H9 (cell line): ENCODE results near the gene ADARB2. TPM values are rescaled to one million over a fixed set of nuclear protein-coding genes. Genes with fewer than 3 reads are reported as not detected.

Source experiments
- DNase-seq: peaks from one replicate; pipeline ENCODE4 v3.0.0-alpha.2; 2017
- H2AFZ ChIP-seq: one replicate; pipeline ENCODE4 v1.6.1; 2013; ENCODE audit warnings: mild to moderate bottlenecking, low read length, control low read depth, moderate library complexity
- H2AK5ac ChIP-seq: 2 replicates; pipeline ENCODE4 v1.6.1; 2013; ENCODE audit warnings: low read length, control low read depth, mixed read lengths; ENCODE audit not compliant: insufficient read length
- H2BK120ac ChIP-seq: one replicate; pipeline ENCODE4 v1.6.1; 2013; ENCODE audit warnings: low read depth, mild to moderate bottlenecking, low read length, control low read depth, inconsistent platforms; ENCODE audit not compliant: poor library complexity, severe bottlenecking
- H2BK12ac ChIP-seq: 2 replicates; pipeline ENCODE4 v1.6.1; 2013; ENCODE audit warnings: low read length, control low read depth, mixed read lengths, low read depth; ENCODE audit not compliant: insufficient read length
- H2BK15ac ChIP-seq: 2 replicates; pipeline ENCODE4 v1.6.1; 2013; ENCODE audit warnings: low read depth, low read length, control low read depth
- H2BK20ac ChIP-seq: one replicate; pipeline ENCODE4 v1.6.1; 2013; ENCODE audit warnings: low read depth, mild to moderate bottlenecking, low read length, control low read depth, inconsistent platforms; ENCODE audit not compliant: poor library complexity, severe bottlenecking
- H2BK5ac ChIP-seq: 2 replicates; pipeline ENCODE4 v1.6.1; 2013; ENCODE audit warnings: low read length, control low read depth, mixed read lengths; ENCODE audit not compliant: insufficient read length
- H3K14ac ChIP-seq: 2 replicates; pipeline ENCODE4 v1.6.1; 2013; ENCODE audit warnings: low read length, control low read depth; ENCODE audit not compliant: insufficient read depth
- H3K18ac ChIP-seq: 2 replicates; pipeline ENCODE4 v1.6.1; 2013; ENCODE audit warnings: low read depth, mild to moderate bottlenecking, mixed read lengths, low read length, control low read depth; ENCODE audit not compliant: insufficient read length
- H3K23ac ChIP-seq: 2 replicates; pipeline ENCODE4 v1.6.1; 2013; ENCODE audit warnings: low read length, control low read depth, mixed read lengths, low read depth; ENCODE audit not compliant: insufficient read length
- H3K23me2 ChIP-seq: 2 replicates; pipeline ENCODE4 v1.6.1; 2013; ENCODE audit warnings: low read depth, mild to moderate bottlenecking, mixed read lengths, low read length, control low read depth; ENCODE audit not compliant: insufficient read length, poor library complexity, severe bottlenecking
- H3K27ac ChIP-seq: 2 replicates; pipeline ENCODE4 v1.5.1; 2013; ENCODE audit warnings: low read length, control low read depth, mixed read lengths, low read depth; ENCODE audit not compliant: insufficient read length
- H3K27me3 ChIP-seq: 2 replicates; pipeline ENCODE4 v1.6.1; 2013; ENCODE audit warnings: low read length, control low read depth, inconsistent platforms; ENCODE audit not compliant: insufficient read depth
- H3K4ac ChIP-seq: 2 replicates; pipeline ENCODE4 v1.6.1; 2013; ENCODE audit warnings: low read depth, mild to moderate bottlenecking, control low read depth, inconsistent platforms, low read length, moderate library complexity
- H3K4me1 ChIP-seq: 2 replicates; pipeline ENCODE4 v1.6.1; 2013; ENCODE audit warnings: low read length, control low read depth, inconsistent platforms; ENCODE audit not compliant: insufficient read depth
- H3K4me2 ChIP-seq: 2 replicates; pipeline ENCODE4 v1.6.1; 2013; ENCODE audit warnings: low read length, control low read depth, mixed read lengths; ENCODE audit not compliant: insufficient read length, insufficient read depth
- H3K56ac ChIP-seq: 2 replicates; pipeline ENCODE4 v1.6.1; 2013; ENCODE audit warnings: low read depth, mild to moderate bottlenecking, mixed read lengths, low read length, control low read depth; ENCODE audit not compliant: insufficient read length
- H3K79me1 ChIP-seq: 2 replicates; pipeline ENCODE4 v1.6.1; 2013; ENCODE audit warnings: low read depth, mild to moderate bottlenecking, moderate library complexity, low read length, control low read depth, inconsistent platforms; ENCODE audit not compliant: insufficient read depth, poor library complexity, severe bottlenecking
- H3K79me2 ChIP-seq: 2 replicates; pipeline ENCODE4 v1.6.1; 2013; ENCODE audit warnings: low read length, control low read depth, inconsistent platforms; ENCODE audit not compliant: insufficient read depth
- H3K9ac ChIP-seq: 2 replicates; pipeline ENCODE4 v1.6.1; 2013; ENCODE audit warnings: low read length, control low read depth, mixed read lengths; ENCODE audit not compliant: insufficient read length; ENCODE audit errors: extremely low read depth
- H3K9me3 ChIP-seq: one replicate; pipeline ENCODE4 v1.6.1; 2013; ENCODE audit warnings: low read depth, low read length, inconsistent platforms; ENCODE audit not compliant: control insufficient read depth
- H3T11ph ChIP-seq: one replicate; pipeline ENCODE4 v1.6.1; 2013; ENCODE audit warnings: mild to moderate bottlenecking, low read length, control low read depth, inconsistent platforms
- H4K20me1 ChIP-seq: one replicate; pipeline ENCODE4 v1.6.1; 2013; ENCODE audit not compliant: control insufficient read depth, insufficient read length, insufficient read depth
- H4K5ac ChIP-seq: 2 replicates; pipeline ENCODE4 v1.6.1; 2013; ENCODE audit warnings: low read depth, mild to moderate bottlenecking, mixed read lengths, low read length, control low read depth; ENCODE audit not compliant: insufficient read length
- H4K8ac ChIP-seq: replicated peaks from 2 replicates; pipeline ENCODE4 v1.6.1; 2013; ENCODE audit warnings: low read length, control low read depth, mixed read lengths, low read depth; ENCODE audit not compliant: insufficient read length
- H4K91ac ChIP-seq: 2 replicates; pipeline ENCODE4 v1.6.1; 2013; ENCODE audit warnings: low read depth, mild to moderate bottlenecking, moderate library complexity, mixed read lengths, low read length, control low read depth; ENCODE audit not compliant: insufficient read length
- H3K27ac Mint-ChIP-seq, 3 experiments: 2 replicates in 2 of 3; 3 replicates in 1 of 3; pipeline ENCODE4 v1.8.0; 2020 to 2021; ENCODE audit warnings: mixed read lengths in 3 of 3, mild to moderate bottlenecking in 1 of 3, moderate library complexity in 1 of 3
- H3K27me3 Mint-ChIP-seq: 2 replicates; pipeline ENCODE4 v1.8.0; 2021; ENCODE audit warnings: low read depth, mild to moderate bottlenecking, moderate library complexity, mixed read lengths
- H3K36me3 Mint-ChIP-seq, 3 experiments: 2 replicates in 2 of 3; 3 replicates in 1 of 3; pipeline ENCODE4 v1.8.0; 2020 to 2021; ENCODE audit warnings: low read depth in 3 of 3, mixed read lengths in 3 of 3; ENCODE audit not compliant: insufficient read depth in 1 of 3
- H3K4me1 Mint-ChIP-seq, 2 experiments: 2 replicates each; pipeline ENCODE4 v1.8.0; 2020; ENCODE audit warnings: mixed read lengths in 2 of 2
- H3K4me3 Mint-ChIP-seq, 2 experiments: 2 replicates in 1 of 2; 3 replicates in 1 of 2; pipeline ENCODE4 v1.8.0; 2020 to 2021; ENCODE audit warnings: mild to moderate bottlenecking in 2 of 2, mixed read lengths in 2 of 2, moderate library complexity in 1 of 2
- H3K9me3 Mint-ChIP-seq, 2 experiments: 2 replicates in 1 of 2; 3 replicates in 1 of 2; pipeline ENCODE4 v1.8.0; 2020; ENCODE audit warnings: mild to moderate bottlenecking in 2 of 2, mixed read lengths in 2 of 2, moderate library complexity in 1 of 2
- WGBS: extraction: QIAGEN DNeasy Blood & Tissue Kit; methylation state at CpG from one replicate; pipeline ENCODE4 v1.1.7; 2013; ENCODE audit warnings: missing lambda C conversion rate, low lambda C conversion rate, mixed read lengths; ENCODE audit not compliant: insufficient read length; ENCODE audit errors: extremely low coverage; 5-methylcytosine and 5-hydroxymethylcytosine counted together
- total RNA-seq: library from RNA; stranded (reverse); gene quantifications from 2 replicates; pipeline ENCODE4 v1.2.1, GENCODE V29; 2021
- TF ChIP-seq, protein P1 (sequence below): fragments of 200-600 bp; sonication (generic); conservative IDR thresholded peaks from 3 replicates; pipeline ENCODE4 v1.8.0; 2021; ENCODE audit warnings: antibody characterized with exemption, mild to moderate bottlenecking

The ADARB2 gene
- total RNA-seq, 1 experiment from 2014 or later, result 0.87 TPM

DNA sequence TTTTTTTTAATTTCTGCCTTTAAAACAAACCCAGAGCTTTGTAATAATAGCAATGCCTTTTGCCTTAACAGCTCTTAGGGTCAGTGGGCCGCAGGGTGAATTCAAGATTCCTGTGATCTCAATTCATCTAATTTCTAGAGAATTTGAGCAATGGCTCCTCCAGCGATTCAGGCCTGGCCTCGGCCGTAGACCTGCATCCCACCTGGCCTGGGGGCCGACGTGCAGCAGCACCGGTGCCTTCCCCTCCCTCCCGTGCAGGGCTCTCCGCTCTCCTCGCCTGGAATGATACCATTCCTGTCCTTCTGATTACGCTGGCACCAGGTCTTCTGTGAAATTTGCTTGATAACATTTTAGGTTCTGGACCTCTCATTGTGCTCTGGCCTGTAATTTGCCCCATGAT, 172.5 kb downstream of the ADARB2 start:
- no peak overlapping the region for H3T11ph ChIP-seq
- no CpG with 5 or more reads among the region's 11 CpGs for WGBS
- H2AFZ ChIP-seq, result no peak overlapping the region

More for the DNA sequence above, 172.5 kb downstream of the ADARB2 start:
- no peak overlapping the region for H3K27ac ChIP-seq
- H2AK5ac ChIP-seq, result no peak overlapping the region
- H2BK15ac ChIP-seq, result no peak overlapping the region
- H3K9me3 ChIP-seq, result no peaks in the 10 kb centered on the region
- H3K9ac ChIP-seq, result no peak overlapping the region
- no peaks in the 10 kb centered on the region for H3K27me3 ChIP-seq
- no peak overlapping the region for H3K14ac ChIP-seq
- Mint-ChIP-seq H3K36me3 (no peaks in the 10 kb centered on the region), H3K4me1 (peaks cover 7 to 12% of the 10 kb centered on the region in 2 experiments), H3K27me3 (peaks cover 10% of the 10 kb centered on the region), H3K9me3 (no peaks in the 10 kb centered on the region), H3K27ac (no peak overlapping the region), H3K4me3 (no peak overlapping the region)
- H3K4ac ChIP-seq, result no peak overlapping the region
- H3K4me2 ChIP-seq, result no peak overlapping the region
- no peak overlapping the region for H4K5ac ChIP-seq
- no peaks in the 10 kb centered on the region for H3K79me2 ChIP-seq
- H4K20me1 ChIP-seq, result no peaks in the 10 kb centered on the region
- H3K79me1 ChIP-seq, result no peaks in the 10 kb centered on the region
- no peak overlapping the region for H4K8ac ChIP-seq
- H2BK20ac ChIP-seq, result no peak overlapping the region
- H4K91ac ChIP-seq, result no peak overlapping the region
- DNase-seq, result no peak
- H2BK120ac ChIP-seq, result no peak overlapping the region
- no peak overlapping the region for H2BK5ac ChIP-seq
- no peak overlapping the region for H3K18ac ChIP-seq
- no peaks in the 10 kb centered on the region for H3K23me2 ChIP-seq
- TF ChIP-seq, protein P1, sequence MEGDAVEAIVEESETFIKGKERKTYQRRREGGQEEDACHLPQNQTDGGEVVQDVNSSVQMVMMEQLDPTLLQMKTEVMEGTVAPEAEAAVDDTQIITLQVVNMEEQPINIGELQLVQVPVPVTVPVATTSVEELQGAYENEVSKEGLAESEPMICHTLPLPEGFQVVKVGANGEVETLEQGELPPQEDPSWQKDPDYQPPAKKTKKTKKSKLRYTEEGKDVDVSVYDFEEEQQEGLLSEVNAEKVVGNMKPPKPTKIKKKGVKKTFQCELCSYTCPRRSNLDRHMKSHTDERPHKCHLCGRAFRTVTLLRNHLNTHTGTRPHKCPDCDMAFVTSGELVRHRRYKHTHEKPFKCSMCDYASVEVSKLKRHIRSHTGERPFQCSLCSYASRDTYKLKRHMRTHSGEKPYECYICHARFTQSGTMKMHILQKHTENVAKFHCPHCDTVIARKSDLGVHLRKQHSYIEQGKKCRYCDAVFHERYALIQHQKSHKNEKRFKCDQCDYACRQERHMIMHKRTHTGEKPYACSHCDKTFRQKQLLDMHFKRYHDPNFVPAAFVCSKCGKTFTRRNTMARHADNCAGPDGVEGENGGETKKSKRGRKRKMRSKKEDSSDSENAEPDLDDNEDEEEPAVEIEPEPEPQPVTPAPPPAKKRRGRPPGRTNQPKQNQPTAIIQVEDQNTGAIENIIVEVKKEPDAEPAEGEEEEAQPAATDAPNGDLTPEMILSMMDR, result no peak
- H3K23ac ChIP-seq, result no peak overlapping the region
- H2BK12ac ChIP-seq, result no peak overlapping the region
- H3K4me1 ChIP-seq, result no peaks in the 10 kb centered on the region
- no peak overlapping the region for H3K56ac ChIP-seq
